Measurements from ENCODE around the gene LRRC4B.

LRRC4B gene

DNA sequence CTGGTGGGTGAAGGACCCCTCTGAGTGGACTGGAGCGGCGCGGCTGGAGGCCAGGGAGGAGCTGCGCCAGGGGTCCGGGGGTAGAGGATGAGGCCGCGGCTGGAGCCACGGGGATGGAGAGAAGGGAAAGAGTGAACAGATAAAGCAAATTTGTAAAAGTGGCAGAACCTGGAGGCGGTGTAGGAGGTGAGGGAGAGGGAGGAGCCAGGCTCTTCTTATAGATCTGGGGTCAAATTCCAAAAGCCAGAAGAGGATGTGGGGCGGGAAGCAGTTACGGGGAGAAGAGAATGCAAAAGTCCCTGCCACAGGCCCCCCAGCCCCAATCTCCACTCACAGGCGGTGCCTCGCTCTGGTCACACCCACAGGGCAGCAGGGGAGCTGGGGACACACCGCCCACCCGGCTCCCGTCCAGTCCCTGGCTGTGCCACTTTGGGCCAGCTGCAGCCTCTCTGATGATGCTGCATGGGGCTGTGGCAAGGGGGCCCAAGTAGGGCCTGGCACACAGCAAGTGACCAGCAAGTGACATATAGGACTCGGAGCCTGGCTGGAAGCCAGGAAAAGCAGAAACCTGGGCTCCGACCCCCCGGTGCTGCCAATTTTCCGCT is 11.1 kb downstream of the LRRC4B start:
- no peaks in the 10 kb centered on the region for H3K9me3 ChIP-seq
- no peak overlapping the region for H3K27ac ChIP-seq
- peaks cover 3 to 9% of the 10 kb centered on the region in 2 experiments for H3K4me1 ChIP-seq (ENCODE audit: control insufficient read depth in 1 of 2, insufficient read depth in 1 of 2, low read depth in 1 of 2, low read length in 1 of 2)
- no peak for TF ChIP-seq CTCF (IDR thresholded peaks at IDR 0.05)
- H3K4me3 ChIP-seq (ENCODE audit: low read depth in 1 of 2, low read length in 1 of 2): no peak overlapping the region
- peaks cover 78% of the 10 kb centered on the region for H3K27me3 ChIP-seq
- no peaks in the 10 kb centered on the region for H3K36me3 ChIP-seq

- H3K27ac ChIP-seq: no peak overlapping the region
- H3K4me1 ChIP-seq (ENCODE audit: control insufficient read depth in 1 of 2, insufficient read depth in 1 of 2, low read depth in 1 of 2, low read length in 1 of 2): peaks cover 3 to 9% of the 10 kb centered on the region in 2 experiments
- no peak overlapping the region for H3K4me3 ChIP-seq (ENCODE audit: low read depth in 1 of 2, low read length in 1 of 2)
- H3K27me3 ChIP-seq: peaks cover 85% of the 10 kb centered on the region
- no peaks in the 10 kb centered on the region for H3K36me3 ChIP-seq
- peak; percentile 62 for TF ChIP-seq CTCF (IDR thresholded peaks at IDR 0.05)
- no peaks in the 10 kb centered on the region for H3K9me3 ChIP-seq
These were observed 11.8 kb downstream of the LRRC4B start for GRCh38 chr19:50556282-50557008.

DNA sequence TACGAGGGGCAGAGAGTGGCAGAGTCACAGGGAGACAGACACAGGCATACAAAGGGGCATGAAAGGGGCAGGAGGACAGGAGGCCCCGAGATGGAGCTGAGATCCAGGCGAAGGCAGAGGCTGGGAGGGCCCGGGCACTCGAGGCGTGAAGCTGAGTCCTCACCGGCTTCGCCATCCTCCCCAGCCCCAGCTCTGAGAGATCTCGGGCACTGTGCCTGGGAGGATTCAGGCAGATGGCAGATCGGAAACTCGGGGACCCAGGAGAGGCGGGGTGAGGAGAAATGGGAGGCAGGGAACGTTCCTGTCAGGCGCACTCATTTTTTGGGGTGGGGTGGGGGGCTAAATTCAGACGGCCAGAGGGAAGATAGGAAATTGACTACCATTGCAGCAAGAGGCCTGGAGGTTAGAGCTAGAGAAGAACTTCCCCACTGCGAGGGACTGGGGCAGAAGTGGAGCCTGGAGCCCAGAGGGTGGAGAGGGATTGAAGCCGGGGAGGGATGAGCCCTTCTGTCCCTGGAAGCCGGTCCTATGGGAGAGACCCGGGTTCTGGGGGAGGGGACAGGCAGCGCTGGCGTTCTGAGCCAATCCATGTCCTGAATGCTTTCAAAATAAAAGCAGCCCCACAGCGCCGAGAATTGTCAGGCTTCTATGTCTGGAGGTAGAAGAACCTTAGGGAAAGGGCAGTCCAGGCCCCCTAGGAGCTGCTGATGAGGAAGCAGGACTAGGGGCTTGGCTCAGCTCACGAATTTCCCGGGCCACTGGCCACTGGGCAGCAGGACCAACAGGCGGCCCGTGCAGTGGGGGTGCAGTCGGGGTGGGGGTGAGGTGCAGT is 12.6 kb downstream of the LRRC4B start:
- no peak overlapping the region for H3K27ac ChIP-seq
- H3K27me3 ChIP-seq: peaks cover 92% of the 10 kb centered on the region
- TF ChIP-seq CTCF (IDR thresholded peaks at IDR 0.05): no peak
- peaks cover 3 to 9% of the 10 kb centered on the region in 2 experiments for H3K4me1 ChIP-seq (ENCODE audit: control insufficient read depth in 1 of 2, insufficient read depth in 1 of 2, low read depth in 1 of 2, low read length in 1 of 2)
- no peaks in the 10 kb centered on the region for H3K36me3 ChIP-seq
- H3K4me3 ChIP-seq (ENCODE audit: low read depth in 1 of 2, low read length in 1 of 2): no peak overlapping the region
- no peaks in the 10 kb centered on the region for H3K9me3 ChIP-seq

DNA sequence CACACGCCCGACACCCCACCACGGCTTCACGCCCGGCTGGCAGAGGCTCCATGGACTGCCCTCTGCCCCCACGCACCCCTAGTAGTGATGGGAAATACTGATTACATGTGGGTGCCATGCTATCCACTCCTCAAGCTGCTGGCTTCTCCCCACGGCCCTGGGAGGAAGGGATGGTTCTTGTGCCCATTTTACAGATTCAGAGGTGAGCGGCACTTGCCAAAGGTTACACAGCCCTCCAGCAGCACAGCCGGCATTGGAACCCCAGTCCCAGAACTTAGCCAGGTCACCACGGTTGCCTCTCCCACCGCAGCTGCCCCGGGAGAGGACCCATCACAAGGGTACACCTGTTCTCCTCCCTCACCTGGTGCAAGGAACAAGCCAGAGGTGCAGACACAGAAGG is 13.2 kb downstream of the LRRC4B start:
- Histone ChIP-seq H3K4me1 (ENCODE audit: control insufficient read depth in 1 of 2, insufficient read depth in 1 of 2, low read depth in 1 of 2, low read length in 1 of 2) (peaks cover 3 to 9% of the 10 kb centered on the region in 2 experiments), H3K9me3 (no peaks in the 10 kb centered on the region), H3K36me3 (no peaks in the 10 kb centered on the region), H3K27ac (no peak overlapping the region), H3K4me3 (ENCODE audit: low read depth in 1 of 2, low read length in 1 of 2) (no peak overlapping the region), H3K27me3 (peaks cover 93% of the 10 kb centered on the region)
- no peak for TF ChIP-seq CTCF (IDR thresholded peaks at IDR 0.05)

DNA sequence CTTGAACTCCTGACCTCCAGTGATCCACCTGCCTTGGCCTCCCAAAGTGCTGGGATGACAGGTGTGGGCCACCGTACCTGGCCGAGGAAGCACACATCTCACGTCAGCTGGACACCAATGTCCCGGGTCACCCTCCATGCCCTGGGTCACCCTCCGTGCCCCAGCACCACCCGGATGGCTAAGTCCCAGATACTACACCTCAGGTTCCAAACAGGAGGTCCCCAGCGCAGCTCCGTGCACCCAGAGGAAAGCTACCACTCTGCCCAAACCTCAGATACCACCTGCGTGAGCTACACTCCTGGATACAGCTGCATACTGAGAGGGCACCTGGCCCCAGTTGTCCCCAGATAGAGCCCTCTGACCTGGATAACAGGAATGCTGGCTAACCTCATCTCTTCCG is 14.0 kb downstream of the LRRC4B start:
- peaks cover 3 to 9% of the 10 kb centered on the region in 2 experiments for H3K4me1 ChIP-seq (ENCODE audit: control insufficient read depth in 1 of 2, insufficient read depth in 1 of 2, low read depth in 1 of 2, low read length in 1 of 2)
- no peak overlapping the region for H3K4me3 ChIP-seq (ENCODE audit: low read depth in 1 of 2, low read length in 1 of 2)
- peaks cover 93% of the 10 kb centered on the region for H3K27me3 ChIP-seq
- H3K27ac ChIP-seq: no peak overlapping the region
- no peaks in the 10 kb centered on the region for H3K9me3 ChIP-seq
- H3K36me3 ChIP-seq: no peaks in the 10 kb centered on the region
- no peak for TF ChIP-seq CTCF (IDR thresholded peaks at IDR 0.05)

All from neutrophil (primary cell).